GM18858 (cell line): Measurements from ENCODE around the gene LINS1.
"Not testable (repeated sequence)": the region's sequence is repeated elsewhere in the genome, so short reads cannot be mapped to it uniquely, and the experiment has no call there.

Experiments used
- ATAC-seq: cut with Tn5 transposase; IDR thresholded peaks from one replicate; pipeline ENCODE4 v1.9.1; 2021; ENCODE audit not compliant: unreplicated experiment

The LINS1 gene

DNA sequence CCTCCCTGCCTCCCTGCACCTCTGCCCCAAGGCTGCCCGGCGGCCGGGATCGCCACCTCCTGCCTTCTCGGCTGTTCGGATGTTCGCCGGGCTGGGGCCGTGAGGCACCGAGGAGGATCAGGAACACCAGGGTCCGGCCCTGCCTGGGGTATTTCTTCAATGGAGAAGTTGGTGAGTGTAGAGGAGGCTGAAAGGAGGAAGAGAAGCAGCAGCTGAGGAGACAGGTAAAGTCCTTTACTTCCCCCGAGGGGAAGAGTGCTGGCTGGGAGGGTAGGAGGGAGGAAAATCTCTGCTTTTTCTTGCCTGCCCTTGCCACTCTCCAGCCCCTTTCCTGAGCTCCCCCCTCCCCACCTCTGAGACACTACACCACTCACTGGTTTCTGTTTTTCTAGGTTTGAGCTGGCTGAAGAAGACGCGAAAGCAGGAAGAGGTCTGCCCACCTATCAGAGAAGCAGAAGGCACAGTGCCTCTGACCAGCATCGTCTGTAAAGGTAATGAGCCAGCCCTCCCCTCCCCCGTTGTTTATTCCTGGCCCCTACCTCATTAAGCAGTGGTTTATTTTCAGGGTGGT is 924 bp upstream of the LINS1 start:
- peak; percentile 47 for ATAC-seq

GRCh38 chr15:100601617-100602063 is 344 bp downstream of the LINS1 start:
- no peak for ATAC-seq

DNA sequence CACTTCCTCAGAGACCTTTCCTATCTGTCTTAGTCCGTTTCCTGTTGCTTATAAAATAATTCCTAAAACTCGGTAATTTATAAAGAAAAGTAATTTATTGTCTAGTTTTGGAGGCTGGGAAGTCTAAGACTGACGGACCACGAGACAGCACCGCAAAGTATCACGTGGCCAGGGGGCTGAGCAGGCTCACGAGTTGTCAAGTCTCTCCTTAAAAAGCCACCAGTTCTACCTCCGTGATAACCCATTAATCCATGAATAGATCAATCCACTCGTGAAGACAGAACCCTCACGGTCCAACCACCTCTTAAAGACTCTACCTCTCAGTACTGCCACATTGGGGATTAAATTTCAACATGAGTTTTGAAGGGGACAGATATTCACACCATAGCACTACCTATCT is 821 bp downstream of the LINS1 start:
- no peak for ATAC-seq

DNA sequence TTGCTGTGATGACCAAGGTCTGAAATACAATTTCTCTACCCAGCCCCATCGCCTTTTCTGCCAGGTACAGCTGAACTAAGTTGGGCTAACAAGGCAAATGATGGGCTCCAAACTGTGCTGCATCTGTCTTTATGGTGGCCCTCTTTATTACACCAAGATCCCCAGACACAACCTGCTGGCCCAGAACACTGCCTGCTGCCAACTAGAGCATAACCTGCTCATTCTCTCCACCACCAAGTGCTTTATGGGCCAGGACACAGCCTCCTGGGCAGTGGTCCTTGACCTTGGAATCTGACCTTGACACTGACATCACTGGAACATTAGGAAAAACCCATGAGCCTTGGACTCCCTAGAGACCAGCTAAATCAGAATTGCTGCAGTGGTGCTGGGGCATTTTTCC is 3.3 kb downstream of the LINS1 start:
- no peak for ATAC-seq

DNA sequence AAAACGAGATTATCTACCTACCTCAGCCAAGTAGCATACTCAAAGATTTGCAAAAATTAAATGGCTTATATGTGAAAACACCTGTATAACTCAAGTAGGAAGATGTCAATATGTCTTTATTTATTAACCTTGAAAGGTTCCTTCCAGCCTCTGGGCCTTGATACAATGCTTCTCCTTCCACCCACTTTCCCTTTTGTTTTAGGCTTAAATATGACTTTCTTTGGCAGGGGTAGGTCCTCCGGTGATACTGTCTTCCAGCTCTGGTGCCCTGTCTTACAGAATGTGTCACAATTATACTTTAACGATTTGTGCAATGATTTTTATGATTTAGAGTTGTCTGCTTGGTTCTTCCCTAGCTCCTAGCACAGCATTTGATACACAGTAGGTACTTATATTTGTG is 4.1 kb downstream of the LINS1 start:
- ATAC-seq = no peak

DNA sequence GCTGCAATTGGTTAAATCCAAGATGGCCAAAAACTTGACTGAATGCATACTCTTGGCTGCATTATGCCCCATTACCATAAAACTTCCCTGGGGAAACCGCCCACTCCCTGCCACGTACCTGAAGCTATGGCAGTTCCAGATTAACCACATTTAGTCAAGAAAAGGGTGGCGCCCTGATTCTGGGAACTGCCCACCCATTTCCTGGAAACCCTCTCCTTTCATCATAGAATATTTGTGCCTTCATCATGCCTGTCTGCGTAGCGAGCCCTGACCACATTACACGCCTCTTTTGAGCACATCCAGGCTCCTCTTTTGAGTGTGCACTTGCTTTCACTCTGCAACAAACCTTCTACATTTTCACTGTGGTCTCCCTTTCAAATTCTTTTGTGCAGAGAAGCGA is 5.2 kb downstream of the LINS1 start:
- ATAC-seq = peak; percentile 78

- ATAC-seq = no peak
Observed at GRCh38 chr15:100595964-100596363, 6.0 kb downstream of the LINS1 start.

- no peak for ATAC-seq
Observed at GRCh38 chr15:100593431-100593830, 8.6 kb downstream of the LINS1 start.

DNA sequence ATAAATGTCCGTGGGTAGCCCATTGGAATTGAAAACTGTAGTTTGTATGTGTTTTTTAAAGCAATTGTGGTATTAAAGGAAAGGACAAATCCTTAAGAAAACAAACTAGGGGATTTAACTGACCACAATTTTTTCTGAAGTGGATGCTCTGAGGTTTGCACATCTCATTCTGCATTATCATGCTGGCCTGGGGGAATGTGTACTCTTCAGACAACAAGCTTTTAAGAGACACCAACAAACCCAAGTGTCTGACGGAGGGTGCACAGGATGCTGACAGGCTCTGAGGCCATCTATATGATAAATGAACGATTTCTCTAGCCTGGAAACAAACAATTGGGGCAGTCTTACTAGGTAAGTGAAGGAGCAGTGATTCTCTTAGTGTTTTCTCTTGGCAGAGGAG is 9.1 kb downstream of the LINS1 start:
- no peak for ATAC-seq

- ATAC-seq = no peak
Observed at GRCh38 chr15:100591835-100592234, 10.1 kb downstream of the LINS1 start.

- ATAC-seq = not testable (repeated sequence)
Observed at GRCh38 chr15:100591163-100591562, 10.8 kb downstream of the LINS1 start.

DNA sequence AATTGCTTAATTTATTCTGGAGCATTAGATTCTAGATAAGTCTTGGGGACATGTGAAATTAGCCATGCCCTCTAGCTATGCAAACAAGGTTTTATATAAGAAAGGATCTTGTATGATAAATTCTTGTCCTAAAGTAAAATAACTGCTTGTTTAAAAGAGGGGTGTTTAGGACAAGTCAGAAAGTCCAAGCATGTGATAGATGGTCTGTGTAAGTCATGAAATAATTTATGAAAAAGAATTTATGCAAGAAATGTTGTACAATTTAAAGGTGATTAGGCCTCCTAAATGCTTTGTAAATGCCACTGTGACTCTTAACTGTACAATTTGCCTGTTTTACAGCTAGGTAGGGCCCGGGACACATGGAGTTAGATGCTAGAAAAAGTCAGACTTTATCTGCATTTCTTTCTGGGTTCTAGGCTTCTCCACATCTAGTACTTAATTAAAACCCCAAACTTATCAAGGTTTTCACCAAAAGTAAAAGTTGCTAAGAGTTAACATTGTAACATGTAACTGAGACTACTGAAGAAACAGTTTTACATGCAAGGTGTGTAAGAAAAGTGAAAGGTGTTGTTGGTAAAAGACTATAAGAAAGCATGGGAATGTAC is 13.2 kb downstream of the LINS1 start:
- ATAC-seq = no peak

- no peak for ATAC-seq
Observed at GRCh38 chr15:100580414-100580813, 21.6 kb downstream of the LINS1 start.

- no peak for ATAC-seq
Observed at GRCh38 chr15:100573526-100573925, 28.5 kb downstream of the LINS1 start.

- ATAC-seq = no peak
Observed at GRCh38 chr15:100572362-100572983, 29.5 kb downstream of the LINS1 start.

- ATAC-seq = no peak
Observed at GRCh38 chr15:100571592-100572167, 30.3 kb downstream of the LINS1 start.

GRCh38 chr15:100570735-100571313 is 31.2 kb downstream of the LINS1 start:
- ATAC-seq = peak; percentile 84

DNA sequence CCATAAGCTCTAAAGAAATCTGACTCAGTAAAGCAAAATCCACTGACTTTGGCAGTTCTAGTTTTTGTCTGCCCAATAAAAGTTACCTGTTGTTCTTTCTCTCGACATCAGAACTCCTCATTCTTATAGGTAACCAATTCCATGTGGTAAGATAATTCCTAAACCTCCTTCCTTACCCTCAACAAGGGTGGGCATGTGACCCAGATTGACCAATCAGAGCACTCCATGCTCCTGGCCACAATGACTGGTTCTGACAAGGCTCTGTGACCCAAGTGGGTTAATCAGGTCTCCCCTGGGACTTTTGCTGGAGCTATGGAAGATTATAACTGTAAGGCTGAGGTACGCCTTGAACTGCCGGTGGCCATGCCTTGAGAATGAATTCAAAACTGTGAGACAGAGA is 31.7 kb downstream of the LINS1 start:
- ATAC-seq = peak; percentile 16

DNA sequence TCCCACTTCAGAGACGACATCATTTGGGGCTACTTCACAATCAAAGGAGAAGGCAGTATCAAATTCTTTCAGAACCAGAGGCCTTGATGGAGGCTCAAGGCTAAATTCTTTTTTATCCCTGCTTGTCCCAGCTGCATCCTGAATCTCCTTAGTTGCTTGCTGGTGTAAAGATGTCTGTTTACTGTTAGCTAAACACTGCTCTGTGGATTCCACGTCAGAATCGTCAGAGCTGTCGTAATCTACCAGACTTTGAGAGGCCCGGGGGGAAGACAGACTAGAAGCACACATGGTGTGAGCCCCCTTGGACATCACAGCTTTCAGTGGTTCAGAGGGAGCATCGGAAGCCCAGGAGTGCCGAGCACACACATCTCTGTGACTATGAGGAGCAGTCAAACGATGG is 32.6 kb downstream of the LINS1 start:
- ATAC-seq = no peak

DNA sequence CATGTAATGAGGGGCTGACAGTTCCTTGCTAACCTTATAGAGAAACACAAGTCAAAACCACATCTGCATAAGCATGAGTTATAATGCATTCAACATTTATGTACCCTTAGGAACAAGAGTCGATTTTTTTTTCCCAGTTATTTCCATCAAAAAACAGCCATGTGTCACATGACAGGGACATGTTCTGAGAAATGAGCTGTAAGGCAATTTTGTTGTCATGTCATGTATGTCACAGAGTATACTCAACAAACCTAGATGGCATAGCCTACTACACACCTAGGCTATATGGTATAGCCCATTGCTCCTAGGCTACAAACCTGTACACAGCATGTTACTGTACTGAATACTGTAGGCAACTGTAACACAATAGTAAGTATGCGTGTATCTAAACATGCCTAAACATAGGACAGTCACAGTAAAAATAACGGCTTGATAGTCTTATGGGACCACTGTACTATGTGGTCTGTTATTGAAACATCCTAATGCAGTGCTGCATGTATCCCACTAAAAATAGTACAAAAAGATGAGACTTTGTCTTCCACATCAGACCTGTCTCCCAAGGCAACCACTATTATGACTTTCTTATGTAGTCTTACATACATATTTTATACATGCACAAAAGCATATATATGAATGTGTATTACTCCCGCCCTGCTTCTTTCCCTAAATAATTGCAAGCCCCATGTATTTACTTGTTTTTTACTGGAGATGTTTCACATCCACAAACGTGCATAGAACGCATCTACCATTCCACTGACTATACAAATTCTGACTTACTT is 34.9 kb downstream of the LINS1 start:
- ATAC-seq = no peak

DNA sequence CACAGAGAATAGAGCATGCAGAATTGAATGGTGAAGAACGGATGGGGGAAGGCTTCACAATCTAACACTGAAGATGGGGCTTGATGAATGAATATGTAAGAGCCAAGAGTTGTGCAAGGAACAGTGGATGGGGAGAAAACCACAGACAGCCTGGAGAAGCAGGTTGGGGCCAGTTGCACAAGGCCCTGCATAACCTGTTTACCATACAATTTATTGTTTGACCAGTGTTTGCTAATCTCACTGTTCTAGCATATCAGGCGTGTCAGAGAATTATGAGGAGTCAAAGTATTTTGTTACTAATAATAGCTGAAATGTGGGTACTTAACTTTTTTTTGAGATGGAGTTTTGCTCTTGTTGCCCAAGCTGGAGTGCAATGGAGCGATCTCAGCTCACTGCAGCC is 36.4 kb downstream of the LINS1 start:
- ATAC-seq = no peak
